ENCODE data around the gene KCTD16. TPM values are rescaled to one million over a fixed set of nuclear protein-coding genes. Genes with fewer than 3 reads are reported as not detected.

The KCTD16 gene
- total RNA-seq, 1 donor from 2014 or later = 0.44 TPM

GRCh38 chr5:144438237-144438636 lies 267.6 kb downstream of the KCTD16 start:
- TF ChIP-seq CTCF (IDR thresholded peaks at IDR 0.05; ENCODE audit: unreplicated experiment) = no peak
- Mint-ChIP-seq H3K4me3 (ENCODE audit: unreplicated experiment) (no peak overlapping the region), H3K27me3 (ENCODE audit: unreplicated experiment) (no peaks in the 10 kb centered on the region), H3K9me3 (ENCODE audit: unreplicated experiment) (no peaks in the 10 kb centered on the region), H3K36me3 (ENCODE audit: low read depth, unreplicated experiment) (no peaks in the 10 kb centered on the region), H3K27ac (ENCODE audit: unreplicated experiment) (no peak overlapping the region), H3K4me1 (ENCODE audit: unreplicated experiment) (no peaks in the 10 kb centered on the region)
- DNase-seq (ENCODE audit: low spot score) = no peak

GRCh38 chr5:144448457-144448856 lies 277.8 kb downstream of the KCTD16 start:
- no peak overlapping the region for H3K27ac Mint-ChIP-seq (ENCODE audit: unreplicated experiment)
- TF ChIP-seq CTCF (IDR thresholded peaks at IDR 0.05; ENCODE audit: unreplicated experiment) = no peak
- H3K4me1 Mint-ChIP-seq (ENCODE audit: unreplicated experiment) = peaks cover 15% of the 10 kb centered on the region
- H3K27me3 Mint-ChIP-seq (ENCODE audit: unreplicated experiment) = no peaks in the 10 kb centered on the region
- H3K9me3 Mint-ChIP-seq (ENCODE audit: unreplicated experiment) = no peaks in the 10 kb centered on the region
- DNase-seq (ENCODE audit: low spot score) = no peak
- no peaks in the 10 kb centered on the region for H3K36me3 Mint-ChIP-seq (ENCODE audit: low read depth, unreplicated experiment)
- H3K4me3 Mint-ChIP-seq (ENCODE audit: unreplicated experiment) = no peak overlapping the region

- Mint-ChIP-seq H3K36me3 (ENCODE audit: low read depth, unreplicated experiment) (no peaks in the 10 kb centered on the region), H3K4me1 (ENCODE audit: unreplicated experiment) (peaks cover 4% of the 10 kb centered on the region), H3K9me3 (ENCODE audit: unreplicated experiment) (no peaks in the 10 kb centered on the region), H3K27me3 (ENCODE audit: unreplicated experiment) (no peaks in the 10 kb centered on the region), H3K4me3 (ENCODE audit: unreplicated experiment) (no peak overlapping the region), H3K27ac (ENCODE audit: unreplicated experiment) (no peak overlapping the region)
- TF ChIP-seq CTCF (IDR thresholded peaks at IDR 0.05; ENCODE audit: unreplicated experiment) = no peak
- DNase-seq (ENCODE audit: low spot score) = no peak
Observed at GRCh38 chr5:144451187-144451973, 280.7 kb downstream of the KCTD16 start.

- Mint-ChIP-seq H3K4me1 (ENCODE audit: unreplicated experiment) (no peaks in the 10 kb centered on the region), H3K9me3 (ENCODE audit: unreplicated experiment) (no peaks in the 10 kb centered on the region), H3K4me3 (ENCODE audit: unreplicated experiment) (no peak overlapping the region), H3K27me3 (ENCODE audit: unreplicated experiment) (no peaks in the 10 kb centered on the region), H3K27ac (ENCODE audit: unreplicated experiment) (no peak overlapping the region), H3K36me3 (ENCODE audit: low read depth, unreplicated experiment) (no peaks in the 10 kb centered on the region)
- TF ChIP-seq CTCF (IDR thresholded peaks at IDR 0.05; ENCODE audit: unreplicated experiment) = no peak
- DNase-seq (ENCODE audit: low spot score) = no peak
Observed at GRCh38 chr5:144453753-144454152, 283.1 kb downstream of the KCTD16 start.

GRCh38 chr5:144457160-144457559 lies 286.5 kb downstream of the KCTD16 start:
- Mint-ChIP-seq H3K4me3 (ENCODE audit: unreplicated experiment) (no peak overlapping the region), H3K9me3 (ENCODE audit: unreplicated experiment) (no peaks in the 10 kb centered on the region), H3K36me3 (ENCODE audit: low read depth, unreplicated experiment) (no peaks in the 10 kb centered on the region), H3K4me1 (ENCODE audit: unreplicated experiment) (no peaks in the 10 kb centered on the region), H3K27ac (ENCODE audit: unreplicated experiment) (no peak overlapping the region), H3K27me3 (ENCODE audit: unreplicated experiment) (no peaks in the 10 kb centered on the region)
- TF ChIP-seq CTCF (IDR thresholded peaks at IDR 0.05; ENCODE audit: unreplicated experiment) = no peak
- DNase-seq (ENCODE audit: low spot score) = no peak

All from endothelial cell (in vitro differentiated cells).